IPS-NIHi11 (cell line): Measurements from ENCODE around the gene DPYSL5.
"Not testable (repeated sequence)": the region's sequence is repeated elsewhere in the genome, so short reads cannot be mapped to it uniquely, and the experiment has no call there.

Experiments
- DNase-seq: peaks from one replicate; pipeline ENCODE4 v3.0.0; 2012; ENCODE audit warnings: mixed read lengths, low spot score

Gene DPYSL5, protein sequence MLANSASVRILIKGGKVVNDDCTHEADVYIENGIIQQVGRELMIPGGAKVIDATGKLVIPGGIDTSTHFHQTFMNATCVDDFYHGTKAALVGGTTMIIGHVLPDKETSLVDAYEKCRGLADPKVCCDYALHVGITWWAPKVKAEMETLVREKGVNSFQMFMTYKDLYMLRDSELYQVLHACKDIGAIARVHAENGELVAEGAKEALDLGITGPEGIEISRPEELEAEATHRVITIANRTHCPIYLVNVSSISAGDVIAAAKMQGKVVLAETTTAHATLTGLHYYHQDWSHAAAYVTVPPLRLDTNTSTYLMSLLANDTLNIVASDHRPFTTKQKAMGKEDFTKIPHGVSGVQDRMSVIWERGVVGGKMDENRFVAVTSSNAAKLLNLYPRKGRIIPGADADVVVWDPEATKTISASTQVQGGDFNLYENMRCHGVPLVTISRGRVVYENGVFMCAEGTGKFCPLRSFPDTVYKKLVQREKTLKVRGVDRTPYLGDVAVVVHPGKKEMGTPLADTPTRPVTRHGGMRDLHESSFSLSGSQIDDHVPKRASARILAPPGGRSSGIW

GRCh38 chr2:26847655-26848335 is at the start of gene DPYSL5:
Gene DPYSL5, plus strand, starts transcription at chr2:26848132. Its CDS starts 50,368 bp downstream, at chr2:26898500.
- peak; percentile 94 for DNase-seq

DNA sequence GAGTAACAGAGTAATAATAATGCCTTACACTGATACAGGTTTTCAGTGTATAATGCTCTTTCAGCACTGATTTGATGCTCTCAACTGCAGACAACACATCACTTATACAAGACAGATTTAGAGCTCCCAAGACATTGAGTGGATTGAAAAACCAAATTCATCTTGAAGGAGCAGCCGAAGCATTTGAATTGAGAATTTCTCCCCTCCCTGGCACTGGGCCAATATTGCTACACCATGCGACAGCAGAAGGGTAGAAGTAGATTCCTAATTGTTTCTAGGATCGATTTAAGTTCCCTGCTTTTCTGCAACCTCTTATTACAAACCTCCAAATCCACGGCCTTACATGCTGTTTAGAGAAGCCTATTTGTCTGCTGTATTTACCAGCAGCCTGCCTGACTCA is 46.6 kb upstream of the DPYSL5 start:
- DNase-seq = no peak

- DNase-seq = no peak
Observed at GRCh38 chr2:26801796-26802195, 46.1 kb upstream of the DPYSL5 start.

DNA sequence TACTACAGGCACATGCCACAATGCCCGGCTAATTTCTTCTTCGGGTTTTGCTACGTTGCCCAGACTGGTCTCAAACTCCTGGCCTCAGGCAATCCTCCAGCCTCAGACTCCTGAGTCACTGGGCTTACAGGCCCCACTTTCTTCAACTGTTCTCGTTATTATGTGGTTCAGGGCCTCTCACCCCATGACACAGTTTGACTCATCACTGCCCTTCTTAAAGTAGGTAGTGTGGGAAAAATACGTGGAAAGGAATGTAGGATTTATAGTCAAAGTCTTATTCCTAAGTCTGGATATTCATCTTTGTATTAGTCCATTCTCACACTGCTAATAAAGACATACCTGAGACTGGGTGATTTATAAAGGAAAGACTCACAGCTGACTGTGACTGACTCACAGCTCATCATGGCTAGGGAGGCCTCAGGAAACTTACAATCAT is 42.7 kb upstream of the DPYSL5 start:
- DNase-seq = no peak

- peak; percentile 23 for DNase-seq
Observed at GRCh38 chr2:26807788-26808460, 40.0 kb upstream of the DPYSL5 start.

- DNase-seq = no peak
Observed at GRCh38 chr2:26809211-26809610, 38.7 kb upstream of the DPYSL5 start.

GRCh38 chr2:26809876-26810577 is 37.9 kb upstream of the DPYSL5 start:
- no peak for DNase-seq

GRCh38 chr2:26811261-26811660 is 36.7 kb upstream of the DPYSL5 start:
- no peak for DNase-seq

DNA sequence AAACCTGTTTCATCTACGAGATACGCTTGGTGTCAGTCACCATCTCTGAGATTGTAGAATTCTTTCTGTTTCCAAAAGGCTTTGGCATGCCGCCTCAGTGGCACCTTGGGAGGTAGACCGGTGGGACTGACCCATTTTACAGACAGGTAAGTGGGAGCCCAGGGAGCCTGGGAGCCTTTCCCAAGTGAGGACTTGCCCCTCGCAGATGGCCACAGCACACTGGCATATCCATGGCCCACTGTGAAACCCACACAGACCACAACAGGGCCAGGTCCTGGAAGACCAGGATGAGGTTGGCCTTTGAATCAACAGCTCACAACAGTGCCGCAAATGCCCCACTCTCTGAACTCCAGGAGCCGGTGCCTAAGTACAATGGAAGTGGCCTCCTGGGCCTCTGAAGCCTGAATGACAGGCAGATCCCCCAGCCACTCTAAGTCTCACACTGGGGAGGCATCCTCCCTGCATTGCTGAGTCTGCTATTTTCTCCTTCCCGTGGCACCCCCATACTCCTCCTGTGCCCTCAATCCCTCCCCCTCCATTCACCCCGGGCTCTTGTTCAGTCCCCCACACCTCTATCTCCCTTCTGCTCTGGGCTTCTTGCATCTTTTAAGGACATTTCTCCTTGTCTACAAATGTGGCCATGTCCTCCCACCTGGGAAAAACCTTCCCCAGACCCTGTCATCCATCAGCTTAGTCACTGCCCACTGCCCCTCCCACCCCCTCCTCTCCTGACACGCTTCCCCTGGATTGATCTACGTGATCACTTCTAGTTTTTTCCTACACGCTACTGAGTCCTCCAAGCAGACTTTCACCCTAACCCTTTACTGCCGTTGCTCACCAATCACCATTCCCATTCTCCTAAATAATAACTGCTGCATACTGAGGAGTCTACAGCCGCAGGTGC is 35.9 kb upstream of the DPYSL5 start:
- no peak for DNase-seq

GRCh38 chr2:26812731-26813130 is 35.2 kb upstream of the DPYSL5 start:
- DNase-seq = no peak

- not testable (repeated sequence) for DNase-seq
Observed at GRCh38 chr2:26814072-26814765, 33.7 kb upstream of the DPYSL5 start.

DNA sequence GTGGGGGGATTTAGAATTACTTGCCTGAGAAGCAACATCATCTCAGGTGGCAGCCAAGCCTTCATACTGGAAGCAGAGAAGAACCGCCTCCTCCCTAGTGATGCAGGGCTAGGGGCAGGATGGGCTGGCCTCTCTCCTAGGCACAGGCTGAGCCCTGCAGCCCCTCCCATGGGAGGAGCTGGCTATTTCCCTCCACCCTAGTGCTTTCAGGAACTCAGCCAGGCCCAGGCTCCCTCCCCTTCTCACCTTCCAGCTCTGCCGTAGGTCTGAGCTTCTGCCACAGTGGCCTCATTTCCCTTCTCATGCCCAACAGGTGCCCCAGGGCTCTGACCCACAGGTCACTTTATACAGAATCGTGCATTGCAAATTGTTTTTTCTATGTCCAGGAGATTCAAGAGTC is 31.0 kb upstream of the DPYSL5 start:
- DNase-seq = peak; percentile 73

DNA sequence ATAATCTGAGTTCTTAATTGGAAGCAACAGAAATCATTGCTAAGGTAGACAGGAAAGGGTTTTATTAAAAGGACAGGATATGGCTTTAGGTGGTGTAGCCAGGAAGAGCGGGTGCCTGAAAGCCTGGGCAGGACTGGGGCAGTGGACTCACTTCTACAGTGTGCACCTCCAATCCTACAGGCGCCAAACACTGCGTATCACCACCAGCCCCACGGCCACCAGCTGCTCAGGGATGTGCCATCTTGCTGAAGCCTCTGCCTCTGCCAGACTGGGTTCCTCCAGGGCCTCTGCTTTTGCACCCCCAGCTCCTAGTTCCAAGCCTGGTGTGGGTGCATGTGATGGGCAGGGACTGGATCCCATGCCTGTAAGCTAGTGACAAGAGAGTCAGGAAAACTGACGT is 29.7 kb upstream of the DPYSL5 start:
- no peak for DNase-seq

DNA sequence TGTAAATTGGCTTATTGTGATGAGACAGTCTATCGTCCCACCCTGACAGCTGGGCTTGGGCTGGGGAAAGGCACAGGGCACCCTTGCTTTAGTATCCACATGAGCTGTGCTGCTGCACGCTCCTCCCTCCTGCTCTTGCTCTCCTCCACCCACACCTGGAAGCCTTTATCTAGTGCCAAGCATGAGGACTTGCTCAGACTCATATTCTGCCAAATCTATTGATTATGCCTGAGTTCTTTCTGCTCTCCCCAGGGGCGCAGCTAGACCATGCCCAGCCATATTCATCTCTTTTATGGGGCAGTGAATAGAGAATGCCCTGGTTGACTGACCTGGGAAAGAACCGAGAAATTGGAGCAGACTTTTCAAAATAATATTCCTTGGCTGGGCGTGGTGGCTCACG is 29.0 kb upstream of the DPYSL5 start:
- no peak for DNase-seq

- no peak for DNase-seq
Observed at GRCh38 chr2:26820932-26821331, 27.0 kb upstream of the DPYSL5 start.

GRCh38 chr2:26822877-26823276 is 25.1 kb upstream of the DPYSL5 start:
- no peak for DNase-seq

DNA sequence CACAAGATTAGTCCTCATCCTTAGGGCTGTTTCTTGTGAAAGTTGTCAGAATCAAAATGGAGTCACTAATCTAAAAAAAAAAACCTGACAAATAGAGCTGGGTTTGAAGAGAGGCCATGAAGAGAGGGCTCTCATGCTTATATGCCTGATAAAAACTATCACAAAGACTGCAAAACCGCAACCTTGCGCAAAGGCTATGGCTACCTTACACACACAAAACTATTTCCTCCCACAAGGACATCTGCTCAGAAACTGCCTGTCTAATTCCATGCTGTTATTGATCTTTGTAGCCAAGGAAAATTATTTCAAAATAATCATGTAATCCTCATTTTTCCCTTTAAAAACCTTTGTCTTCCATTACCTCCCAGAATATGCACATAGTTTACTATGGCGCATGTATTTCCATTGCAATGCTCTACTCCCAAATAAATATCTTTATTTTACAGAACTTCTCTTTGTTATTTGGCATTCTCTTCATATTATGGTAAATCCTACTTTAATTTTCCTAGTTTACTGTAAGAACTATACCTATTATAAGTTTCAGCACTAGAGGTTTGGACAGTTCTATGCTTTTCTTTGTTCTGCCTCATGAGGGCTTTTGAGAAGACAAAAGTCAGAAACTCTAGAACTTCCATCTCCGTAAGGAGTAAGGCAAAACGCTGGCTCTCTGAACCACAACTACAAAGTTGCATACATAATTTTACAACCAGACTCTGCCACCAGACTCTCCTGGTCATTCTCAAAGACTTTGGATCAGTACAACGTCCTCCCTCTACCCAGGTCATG is 9.6 kb upstream of the DPYSL5 start:
- peak; percentile 33 for DNase-seq

DNA sequence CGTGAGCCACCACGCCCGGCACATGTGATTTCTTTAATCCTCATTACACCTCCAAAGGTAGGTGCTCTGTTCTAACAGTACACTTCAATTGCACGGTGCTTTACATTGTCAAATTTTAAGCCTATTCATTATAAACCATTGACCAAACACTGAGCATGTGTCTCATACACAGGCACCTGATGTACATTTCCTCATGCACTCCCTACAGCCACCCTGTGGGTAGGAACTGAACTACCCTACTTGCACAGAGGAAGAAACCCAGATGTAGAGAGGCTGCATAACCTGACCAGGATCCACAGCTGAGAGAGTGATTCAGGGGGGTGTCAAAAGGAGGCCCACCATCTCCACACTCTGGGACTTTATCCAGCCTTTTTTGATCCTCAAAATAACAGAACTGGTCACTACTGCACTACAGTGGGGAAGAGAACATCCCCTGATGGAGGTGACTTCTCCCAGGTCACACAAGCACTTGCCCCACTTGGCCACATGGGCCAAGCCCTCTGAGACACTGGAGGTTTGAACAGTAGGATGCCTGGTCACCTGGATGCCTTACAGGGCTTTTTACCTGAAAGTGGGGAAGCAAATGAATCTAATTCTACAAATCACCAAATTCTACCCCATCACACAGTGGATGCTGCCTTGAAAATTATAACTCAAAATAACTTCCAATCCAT is 6.9 kb upstream of the DPYSL5 start:
- no peak for DNase-seq

DNA sequence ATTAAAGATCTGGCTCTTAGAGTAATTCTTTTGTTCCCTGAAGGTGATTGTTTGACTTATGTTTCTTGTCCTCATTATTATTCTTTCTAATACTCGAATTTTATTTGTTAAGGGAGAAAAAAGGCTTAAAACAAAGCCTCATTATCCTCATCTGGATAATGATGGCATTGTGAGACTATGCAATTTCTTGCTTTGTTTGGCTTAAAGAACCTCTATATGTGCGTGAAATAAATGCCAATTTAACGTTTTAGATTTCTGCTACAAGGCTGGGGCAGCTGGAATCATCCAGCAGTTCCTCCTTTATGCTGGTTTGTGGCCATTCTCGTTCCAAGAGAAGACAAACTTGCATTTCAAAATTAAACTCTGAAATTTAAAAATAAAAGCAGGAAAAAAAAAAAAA is 4.9 kb upstream of the DPYSL5 start:
- no peak for DNase-seq
